Medulla oblongata (tissue), 1 donor: ENCODE data around the gene ARFGAP1.

ENCODE experiments used
- DNase-seq: peaks from one replicate; pipeline ENCODE4 v3.0.0-alpha.2; 2015; ENCODE audit errors: extremely low spot score

The ARFGAP1 gene

DNA sequence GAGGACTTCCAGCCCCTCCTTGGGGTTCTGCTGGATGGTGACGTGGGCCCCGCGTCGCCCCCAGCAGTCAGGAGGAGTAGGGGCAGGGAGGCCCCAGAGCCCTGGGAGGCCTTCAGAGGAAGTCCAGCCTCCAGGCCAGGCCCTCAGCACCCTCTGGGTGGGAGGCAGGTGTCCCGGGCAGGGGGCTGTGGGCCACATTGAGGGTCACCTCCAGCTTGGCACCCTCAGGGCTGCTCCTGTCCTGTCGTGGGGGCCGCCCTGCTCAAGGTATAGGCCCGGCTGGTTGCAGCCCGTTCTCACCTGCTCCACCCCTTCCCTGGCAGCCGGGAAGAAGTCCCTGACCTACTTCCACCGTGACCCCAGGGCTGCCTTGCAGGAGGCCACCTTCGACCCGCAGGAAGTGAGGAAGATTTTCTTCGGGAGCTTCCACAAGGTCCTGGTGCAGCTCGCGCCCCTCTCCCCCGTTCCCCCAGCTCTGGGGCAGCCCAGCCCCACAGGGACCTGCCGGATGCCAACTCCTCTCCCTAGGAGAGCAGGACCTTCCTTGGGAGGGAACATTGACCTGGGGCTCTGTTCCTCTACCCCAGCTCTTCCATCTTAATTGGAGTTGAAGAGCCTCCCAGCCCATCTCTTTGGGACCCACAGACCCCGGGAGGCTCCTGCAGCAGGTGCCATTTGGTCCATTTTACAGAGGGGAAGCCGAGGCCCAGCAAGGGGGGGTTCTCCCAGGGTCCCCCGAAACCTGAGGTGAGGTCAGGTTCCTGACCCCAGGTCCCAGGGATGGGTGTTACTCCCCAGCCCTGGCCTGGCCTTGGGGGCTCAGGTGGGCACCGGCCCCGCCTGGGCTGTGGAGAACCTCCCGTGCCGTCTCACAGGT lies 46.8 kb downstream of the ARFGAP1 start:
- no peak for DNase-seq

DNA sequence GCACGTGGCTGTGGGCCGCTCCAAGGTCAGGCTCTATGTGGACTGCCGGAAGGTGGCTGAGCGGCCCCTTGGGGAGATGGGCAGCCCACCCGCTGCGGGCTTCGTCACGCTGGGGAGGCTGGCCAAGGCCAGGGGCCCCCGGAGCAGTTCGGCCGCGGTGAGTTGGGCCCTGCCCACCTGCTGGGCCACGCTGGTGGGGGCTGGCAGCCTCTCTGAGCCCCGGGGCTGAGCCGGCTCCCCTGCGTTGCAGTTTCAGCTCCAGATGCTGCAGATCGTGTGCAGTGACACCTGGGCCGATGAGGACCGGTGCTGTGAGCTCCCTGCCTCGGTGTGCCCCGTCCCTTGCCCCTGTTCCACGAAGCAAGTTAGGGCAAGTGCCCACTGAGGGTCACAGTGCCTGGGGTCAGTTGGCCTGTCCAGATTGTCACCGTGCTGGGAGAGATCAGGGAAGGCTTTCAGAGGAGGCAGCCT lies 47.5 kb downstream of the ARFGAP1 start:
- no peak for DNase-seq

DNA sequence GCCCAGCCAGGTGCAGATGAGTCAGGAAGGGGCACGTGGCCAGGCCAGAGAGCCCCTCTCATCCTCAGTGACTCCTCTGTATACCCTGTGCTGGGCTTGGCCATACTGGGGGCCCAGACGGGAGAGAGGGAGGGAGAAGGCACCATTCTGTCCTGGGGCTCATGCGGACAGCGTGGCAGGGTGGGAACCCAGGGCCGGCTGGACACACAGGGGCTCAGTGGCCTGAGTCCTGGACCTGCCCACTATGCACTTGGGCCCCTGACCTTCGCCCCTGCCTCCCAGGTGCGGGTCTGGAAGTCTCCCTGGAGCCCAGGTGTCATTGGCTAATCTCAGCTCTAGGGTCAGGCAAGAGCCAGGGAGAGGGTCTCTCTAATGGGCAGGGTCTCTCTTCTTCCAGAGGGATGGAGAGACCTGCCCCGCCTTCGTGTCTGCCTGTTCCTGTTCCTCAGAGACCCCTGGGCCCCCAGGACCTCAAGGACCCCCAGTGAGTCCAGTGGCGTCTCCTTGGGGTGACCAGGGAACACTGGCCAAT lies 48.1 kb downstream of the ARFGAP1 start:
- no peak for DNase-seq

DNA sequence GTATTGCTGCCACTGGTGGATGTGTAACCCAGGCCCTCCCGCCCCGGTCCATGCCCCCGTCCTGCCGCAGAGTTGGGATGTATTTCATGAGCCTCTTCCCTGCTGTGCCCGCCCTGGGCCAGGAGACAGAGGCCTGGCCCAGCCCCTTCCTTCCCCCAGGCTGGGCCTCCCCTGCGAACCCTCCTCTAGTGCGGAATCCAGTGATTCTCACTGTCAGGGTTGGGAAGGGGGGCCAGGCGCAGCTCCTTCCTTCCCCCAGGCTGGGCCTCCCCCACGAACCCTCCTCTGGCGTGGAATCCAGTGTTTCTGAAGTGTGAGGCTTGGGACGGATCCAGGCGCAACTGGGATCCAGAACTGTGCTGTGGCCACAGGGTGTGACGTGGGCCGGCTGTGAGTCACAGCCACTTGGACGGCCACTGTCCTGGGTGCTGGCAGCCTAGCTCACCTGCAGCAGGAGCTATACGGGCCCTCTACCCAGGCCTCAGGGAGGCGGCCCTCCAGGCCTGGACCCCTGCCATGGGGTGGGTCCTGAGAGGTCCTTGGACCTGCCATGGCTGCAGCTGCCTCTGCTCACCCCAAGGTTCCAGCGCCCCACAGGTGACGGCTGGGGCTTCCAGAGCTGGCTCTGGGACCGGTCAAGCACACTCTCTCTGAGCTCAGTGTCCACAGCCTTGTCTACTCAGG lies 48.7 kb downstream of the ARFGAP1 start:
- no peak for DNase-seq

DNA sequence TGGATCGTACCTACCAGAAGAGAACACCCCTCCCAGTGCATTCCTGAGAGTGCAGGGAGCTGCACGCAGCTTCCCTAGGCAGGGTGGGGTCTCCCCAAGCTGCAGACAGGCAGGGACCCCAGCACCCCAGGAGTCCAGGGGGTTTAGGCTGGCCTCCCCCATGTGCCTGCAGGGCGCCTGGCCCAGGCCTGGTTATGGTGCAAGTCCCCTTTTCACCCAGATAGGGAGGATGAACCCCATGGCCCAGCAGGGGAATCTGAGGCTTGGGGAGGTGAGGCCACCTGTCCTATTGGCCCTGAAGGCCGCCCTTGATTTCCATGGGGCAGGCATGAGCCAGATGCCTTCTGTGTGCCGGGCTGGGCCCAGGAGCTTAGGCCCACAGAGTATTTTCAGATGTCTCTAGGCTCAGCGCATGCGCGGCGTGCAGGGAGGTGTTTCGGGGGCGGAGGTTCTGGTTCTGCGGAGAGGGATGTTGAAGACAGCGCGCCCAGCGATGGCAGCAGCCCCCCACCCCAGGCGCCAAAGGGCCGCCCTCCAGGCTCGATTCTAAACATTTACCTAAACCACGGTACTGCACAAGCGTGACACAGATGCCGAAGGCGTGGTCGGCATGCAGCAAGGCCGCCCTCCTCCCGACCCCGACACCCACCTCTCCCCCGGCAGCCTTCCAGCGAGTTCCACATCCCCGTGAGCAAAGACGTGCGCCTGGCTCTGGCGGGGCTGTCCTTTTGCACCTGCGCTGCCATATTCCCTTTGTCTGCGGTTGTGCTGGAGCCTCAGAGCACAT lies 49.7 kb downstream of the ARFGAP1 start:
- no peak for DNase-seq

DNA sequence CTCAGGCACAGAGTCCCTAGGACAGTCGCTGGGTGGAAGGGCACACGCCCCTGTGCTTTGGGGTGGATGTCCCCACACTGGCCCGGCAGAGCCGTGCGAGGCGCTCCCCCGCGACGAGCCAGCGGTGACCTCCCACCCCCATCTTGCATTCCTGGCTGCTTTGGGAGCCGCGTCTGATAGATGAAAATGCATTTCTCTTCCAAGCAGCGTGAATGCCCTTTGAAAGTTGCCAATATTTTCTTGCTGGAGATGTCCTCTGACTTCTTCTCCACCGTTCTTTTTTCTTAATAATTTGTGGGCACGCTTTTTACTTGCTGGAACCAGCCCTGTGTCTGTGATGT lies 50.3 kb downstream of the ARFGAP1 start:
- no peak for DNase-seq

DNA sequence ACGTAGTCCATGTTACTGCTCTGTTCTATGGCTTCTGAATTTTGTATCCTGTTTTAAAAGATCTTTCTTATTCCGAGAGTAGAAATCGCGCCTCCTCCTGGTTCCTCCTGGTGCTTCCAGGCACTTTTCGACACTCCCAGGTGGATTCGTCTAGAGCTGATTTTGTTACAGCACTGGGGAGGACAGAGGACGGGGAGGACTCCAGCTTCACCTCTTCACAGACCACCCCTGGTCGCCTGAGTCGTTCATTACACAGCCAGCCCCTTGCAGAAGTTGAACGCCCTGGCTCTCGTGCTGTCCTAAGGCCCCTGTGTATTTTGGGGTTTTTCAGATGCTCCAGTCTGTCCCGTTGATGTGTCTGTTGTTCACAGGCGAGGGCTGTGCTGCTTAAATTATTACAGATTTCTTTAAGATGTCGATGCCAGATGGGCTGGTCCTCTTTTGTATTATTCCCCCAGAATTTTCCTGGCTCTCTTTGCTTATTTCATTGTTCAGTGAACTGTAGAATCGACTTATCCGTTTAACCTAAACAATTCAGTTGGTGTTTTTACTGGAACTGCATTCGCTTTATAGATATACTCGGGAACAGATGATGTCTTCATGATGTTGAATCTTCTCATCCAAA lies 50.9 kb downstream of the ARFGAP1 start:
- DNase-seq, result no peak

DNA sequence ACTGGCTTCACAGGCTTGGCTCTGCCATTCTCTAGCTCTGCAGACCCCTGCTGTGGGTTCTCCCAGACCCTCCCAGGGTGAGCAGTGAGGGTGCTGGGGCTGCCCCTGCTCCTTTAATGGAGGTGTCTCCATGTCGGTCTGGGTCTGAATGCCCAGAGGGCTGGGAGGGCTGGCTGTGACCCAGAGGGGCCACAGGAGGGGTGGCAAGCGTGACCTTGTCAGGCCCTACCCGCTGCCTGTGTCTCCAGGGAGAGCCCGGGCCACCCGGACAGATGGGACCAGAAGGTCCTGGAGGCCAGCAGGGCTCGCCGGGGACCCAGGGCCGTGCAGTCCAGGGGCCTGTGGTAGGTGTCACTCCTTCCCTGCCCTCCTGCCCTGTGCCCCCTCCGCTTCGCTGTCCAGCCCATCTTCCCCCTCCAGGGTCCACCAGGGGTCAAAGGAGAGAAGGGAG lies 52.4 kb downstream of the ARFGAP1 start:
- DNase-seq, result no peak

DNA sequence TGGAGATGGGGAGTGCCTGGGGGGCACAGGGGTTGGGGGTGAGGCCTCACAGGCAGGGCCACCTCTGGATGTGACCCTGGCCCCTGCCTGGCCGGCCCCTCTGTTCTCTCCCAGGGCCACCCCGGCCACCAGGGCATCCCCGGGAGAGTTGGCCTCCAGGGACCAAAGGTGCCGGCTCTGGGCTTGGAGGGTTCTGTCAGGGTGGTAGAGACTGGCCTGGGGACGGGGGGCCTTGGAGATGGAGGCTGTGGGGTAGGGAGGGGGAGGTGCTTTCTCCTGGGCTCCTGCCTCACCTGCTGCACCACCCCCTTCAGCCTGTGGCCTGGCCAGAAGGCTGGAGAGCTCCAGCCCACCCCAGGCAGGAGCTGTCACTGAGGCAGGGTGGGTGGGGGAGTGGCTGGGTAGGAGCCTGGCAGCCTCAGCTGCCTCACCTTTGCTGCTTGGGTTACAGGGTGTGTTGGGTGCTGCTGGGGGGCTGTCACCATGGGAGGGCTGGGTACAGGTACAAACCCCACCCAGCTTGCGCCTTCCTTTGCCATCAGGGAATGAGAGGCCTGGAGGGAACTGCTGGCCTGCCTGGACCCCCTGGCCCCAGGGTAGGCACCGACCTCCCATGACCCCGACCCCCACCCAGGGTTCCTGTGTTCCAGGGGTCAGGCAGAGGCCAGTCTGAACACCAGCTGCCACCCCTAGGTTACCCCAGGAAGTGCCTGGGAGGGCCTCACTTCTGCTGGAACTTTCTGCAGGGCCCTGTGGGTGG lies 53.1 kb downstream of the ARFGAP1 start:
- no peak for DNase-seq

DNA sequence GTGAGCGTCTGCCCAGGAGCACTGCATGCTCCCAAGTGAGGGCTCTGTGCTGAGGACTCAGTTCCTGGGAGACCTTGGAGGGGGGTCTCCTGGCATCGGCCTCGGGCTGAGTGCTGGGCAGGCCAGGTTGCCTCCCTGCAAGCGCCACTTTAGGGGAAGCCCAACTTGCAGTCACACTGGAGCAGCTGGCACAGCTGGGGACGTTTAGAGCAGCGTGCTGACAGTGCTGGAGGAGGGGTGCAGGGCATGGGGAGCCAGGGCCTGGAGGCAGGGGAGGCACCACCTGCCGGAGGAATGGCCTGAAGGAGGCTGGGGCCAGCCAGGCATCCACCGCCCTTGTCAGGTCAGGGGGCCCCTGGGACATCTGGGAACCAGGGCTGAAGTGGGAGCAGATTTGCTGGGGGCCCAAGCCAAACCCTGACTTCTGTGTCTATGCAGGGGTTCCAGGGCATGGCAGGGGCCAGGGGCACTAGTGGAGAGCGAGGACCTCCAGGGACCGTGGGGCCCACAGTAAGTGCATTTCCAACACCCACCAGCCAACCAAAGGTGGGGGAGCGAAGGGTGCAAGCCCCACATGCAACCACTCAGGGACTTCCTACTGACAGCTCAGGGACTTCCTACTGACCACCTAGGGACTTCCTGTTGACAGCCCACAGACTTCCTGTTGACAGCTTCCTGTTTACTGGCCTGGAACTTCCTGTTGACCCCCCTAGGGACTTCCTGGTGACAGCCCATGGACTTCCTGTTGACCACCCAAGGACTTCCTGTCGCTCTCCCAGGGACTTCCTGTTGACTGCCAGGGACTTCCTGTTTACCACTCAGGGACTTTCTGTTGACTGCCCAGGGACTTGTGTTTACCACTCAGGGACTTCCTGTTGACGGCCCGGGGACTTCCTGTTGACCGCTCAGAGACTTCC lies 54.0 kb downstream of the ARFGAP1 start:
- DNase-seq, result no peak

DNA sequence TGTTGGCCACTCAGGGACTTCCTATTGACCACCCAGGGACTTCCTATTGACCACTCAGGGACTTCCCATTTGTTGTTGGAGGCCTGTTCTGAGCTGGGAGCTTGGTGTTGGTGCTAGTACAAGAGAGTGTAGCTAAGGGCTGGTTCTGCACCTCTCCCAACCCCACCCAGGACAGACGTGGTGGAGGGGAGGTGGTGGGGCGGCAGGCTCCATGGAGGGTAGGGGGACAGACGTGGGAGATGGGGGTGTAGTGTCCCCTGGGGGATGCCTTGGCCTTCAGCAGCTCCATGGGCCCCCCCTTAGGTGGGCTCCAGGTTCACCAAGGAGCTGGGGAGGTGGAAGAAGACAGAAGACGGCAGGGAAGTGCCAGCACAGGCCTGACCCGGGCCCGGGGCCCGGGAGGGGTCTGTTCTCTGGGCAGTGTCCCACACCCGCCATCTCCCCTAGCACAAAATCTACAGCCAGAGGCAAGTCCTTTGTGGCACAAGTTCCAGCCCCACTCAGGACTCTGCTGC lies 54.7 kb downstream of the ARFGAP1 start:
- no peak for DNase-seq

DNA sequence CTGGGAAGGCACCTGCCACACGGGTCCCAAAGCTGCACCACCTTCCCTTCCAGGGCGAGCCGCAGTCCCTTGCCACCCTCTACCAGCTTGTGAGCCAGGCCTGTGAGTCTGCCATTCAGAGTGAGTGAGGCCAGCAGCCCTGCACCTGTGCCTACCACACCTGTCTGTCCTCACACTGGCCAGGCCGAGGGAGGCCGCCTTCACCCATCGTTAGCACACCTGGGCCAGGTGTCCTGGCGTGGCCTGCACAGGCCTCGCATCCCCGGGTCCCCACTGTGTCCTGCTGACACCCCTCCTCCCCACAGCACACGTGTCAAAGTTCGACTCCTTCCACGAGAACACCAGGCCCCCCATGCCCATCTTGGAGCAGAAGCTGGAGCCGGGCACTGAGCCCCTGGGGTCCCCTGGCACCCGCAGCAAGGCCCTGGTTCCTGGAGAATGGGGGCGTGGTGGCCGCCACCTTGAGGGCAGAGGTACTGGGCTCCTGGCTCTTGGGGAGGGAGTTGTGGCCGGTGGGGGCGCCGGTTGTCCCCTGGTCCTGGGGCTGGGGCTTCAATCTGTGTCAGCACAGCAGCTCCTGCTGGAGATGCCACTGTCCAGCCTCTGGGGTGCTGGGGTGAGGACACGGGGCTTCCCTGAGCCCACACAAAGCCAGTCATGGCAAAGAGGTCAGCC lies 55.5 kb downstream of the ARFGAP1 start:
- no peak for DNase-seq

DNA sequence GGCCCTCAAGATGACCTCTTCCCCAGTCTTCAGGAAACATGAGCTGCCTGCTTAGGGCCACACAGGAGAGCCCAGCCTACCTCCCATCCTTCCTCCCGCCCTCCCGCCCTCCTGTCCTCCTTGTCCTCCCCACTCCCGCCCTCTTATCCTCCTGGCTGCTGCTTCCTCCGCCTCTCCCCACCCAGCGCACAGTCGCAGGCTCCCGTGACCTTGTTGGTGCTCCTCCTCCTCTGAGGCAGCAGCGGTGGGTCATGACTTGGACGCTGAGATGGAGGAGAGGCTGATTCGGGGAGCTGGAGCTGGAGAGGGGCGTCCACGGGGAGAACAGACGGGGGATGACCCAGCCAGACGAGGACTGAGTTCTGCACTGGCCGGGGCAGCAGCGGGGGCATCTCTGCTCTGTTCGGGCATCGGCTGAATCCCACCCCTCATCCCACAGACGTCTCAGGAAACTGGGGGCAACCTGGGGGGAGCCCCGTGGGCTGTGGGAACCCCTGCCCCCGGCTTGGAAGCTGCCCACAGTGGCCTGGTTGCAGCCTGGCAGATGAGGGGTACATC lies 56.2 kb downstream of the ARFGAP1 start:
- no peak for DNase-seq

DNA sequence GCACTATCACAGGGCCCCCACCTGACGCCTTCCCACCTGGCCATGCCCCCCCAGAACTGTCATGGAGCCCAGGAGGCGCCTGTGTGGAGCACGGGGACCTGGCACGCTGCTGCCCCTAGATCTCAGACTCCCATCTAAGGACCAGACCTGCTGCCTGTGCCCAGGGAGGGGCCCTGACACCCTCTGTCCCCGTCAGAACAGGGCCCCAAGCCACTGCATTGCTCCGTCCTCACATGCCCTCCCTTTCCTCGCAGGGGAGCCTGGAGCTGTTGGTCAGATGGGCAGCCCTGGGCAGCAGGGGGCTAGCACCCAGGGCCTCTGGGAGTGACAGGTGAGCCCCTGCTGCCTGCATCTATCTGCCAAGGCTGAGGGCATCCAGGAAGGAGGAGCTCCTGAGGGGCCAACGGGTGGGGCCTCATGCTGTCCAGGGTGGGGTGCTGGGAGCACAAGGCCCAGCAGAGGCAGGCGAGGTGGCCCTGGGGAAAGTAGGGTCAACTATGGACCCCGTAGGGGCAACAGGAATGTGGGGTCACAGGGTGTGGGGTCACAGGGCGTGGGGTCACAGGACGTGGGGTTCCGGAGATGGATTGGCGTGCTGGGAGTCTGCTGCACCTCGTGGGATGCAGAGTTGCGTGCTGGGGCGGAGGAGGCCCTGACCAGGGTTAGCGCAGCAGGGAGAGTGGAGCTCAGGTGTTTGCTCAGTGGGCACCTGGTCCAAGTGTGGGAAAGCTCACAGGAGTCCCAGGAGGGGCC lies 56.9 kb downstream of the ARFGAP1 start:
- no peak for DNase-seq

DNA sequence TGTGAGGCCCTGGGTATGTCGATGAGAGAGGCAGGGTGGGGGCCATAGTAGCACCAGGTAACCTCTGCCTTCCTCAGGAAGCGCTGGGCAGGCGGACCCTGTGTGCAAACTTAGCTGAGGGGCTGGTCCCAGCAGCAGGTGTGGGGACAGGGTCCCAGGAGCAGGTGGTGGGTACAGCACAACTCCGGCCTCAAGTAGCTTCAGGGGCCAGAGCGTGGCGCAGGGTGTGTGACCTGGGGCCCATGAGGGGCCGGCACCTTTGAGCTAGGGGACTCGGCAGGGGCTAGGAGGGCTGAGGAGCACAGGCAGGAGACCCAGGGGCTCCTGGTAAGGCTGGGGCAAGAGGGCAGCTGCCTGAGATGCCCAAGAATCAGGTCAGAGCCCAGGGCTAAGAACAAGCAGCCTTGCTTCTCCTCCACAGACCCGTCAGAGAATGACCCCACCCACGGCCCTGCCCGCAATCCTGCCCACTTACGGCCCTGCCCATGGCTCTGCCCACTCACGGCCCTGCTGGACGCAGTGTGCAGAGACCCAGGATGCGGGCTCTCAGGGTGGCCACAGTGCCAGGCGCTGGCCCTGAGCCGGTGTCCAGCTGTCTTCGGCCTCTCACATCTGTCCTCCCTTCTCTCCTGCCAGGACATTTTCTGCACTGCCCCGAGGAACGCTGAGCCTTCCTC lies 57.6 kb downstream of the ARFGAP1 start:
- no peak for DNase-seq

DNA sequence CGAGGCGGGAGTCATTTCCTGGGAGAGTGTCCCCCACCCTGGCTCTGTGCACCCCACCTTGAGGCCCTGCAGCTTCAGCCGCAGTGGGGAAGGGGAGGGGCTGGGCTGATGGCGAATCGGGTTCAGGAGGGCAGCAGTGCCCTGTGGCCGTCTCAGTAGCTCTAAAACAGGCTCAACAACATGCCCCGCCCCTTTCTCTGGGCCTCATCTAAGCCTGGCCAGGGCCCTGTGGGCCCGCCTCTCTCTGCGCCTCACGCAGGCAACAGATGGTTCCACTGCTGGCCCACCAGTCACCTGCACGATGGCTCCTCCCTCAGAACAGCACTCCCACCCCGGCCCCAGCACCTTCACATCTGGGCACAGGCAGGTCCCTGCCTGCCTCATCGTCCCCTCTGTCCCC lies 58.3 kb downstream of the ARFGAP1 start:
- DNase-seq, result no peak

DNA sequence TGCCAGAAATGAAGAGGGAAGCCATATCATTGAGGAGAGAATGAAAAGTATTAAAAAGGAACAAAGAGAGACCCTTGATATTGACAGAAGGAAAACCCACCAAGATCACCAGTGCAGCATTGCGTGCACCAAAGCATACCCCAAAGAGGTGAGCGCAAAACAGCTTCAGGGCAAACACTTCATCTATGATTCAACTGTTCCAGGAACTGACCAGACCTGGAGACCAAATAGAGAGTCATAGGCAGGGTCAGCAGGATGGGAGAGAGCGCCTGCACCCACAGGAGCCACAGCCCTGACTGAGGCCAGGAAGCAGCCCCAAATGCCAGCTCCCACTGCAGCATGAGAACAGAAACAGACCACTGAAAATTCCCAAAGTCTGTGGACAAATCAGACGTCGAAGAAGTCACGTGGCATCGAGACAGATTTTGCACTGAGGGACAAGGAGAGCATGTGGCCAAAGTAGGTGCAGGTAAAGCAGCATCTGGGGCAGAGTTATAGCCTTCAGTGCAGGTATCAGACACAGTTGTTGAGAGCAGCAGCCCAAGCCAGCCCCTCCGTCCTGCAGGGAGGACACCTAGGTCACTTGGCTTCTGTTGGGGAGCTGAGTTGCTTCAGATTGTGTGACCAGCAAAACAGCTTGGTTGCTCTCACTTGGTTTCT lies 59.3 kb downstream of the ARFGAP1 start:
- DNase-seq, result no peak
